ENCODE data around the gene PAK5.

GRCh38 chr20:9668381-9668780 lies 170.5 kb downstream of the PAK5 start:
- no peak for TF ChIP-seq CTCF (IDR thresholded peaks at IDR 0.05)
- no peak for TF ChIP-seq POLR2AphosphoS5 (IDR thresholded peaks at IDR 0.05; ENCODE audit: low read depth, low read length)

Measured in Panc1 (cell line).